Astrocyte (in vitro differentiated cells and primary cell): ENCODE measurements around the gene GSTA1.
"Not testable (repeated sequence)": the region's sequence is repeated elsewhere in the genome, so short reads cannot be mapped to it uniquely, and the experiment has no call there.

Experiments used
- CTCF ChIP-seq: IDR thresholded peaks from 2 replicates; pipeline ENCODE4 v1.5.1; 2011; ENCODE audit warnings: low read depth, mild to moderate bottlenecking, inconsistent platforms, low read length, moderate library complexity; ENCODE audit not compliant: insufficient read depth
- EZH2 ChIP-seq: IDR thresholded peaks from 2 replicates; pipeline ENCODE4 v1.6.1; 2012; ENCODE audit warnings: mild to moderate bottlenecking, low read length, inconsistent platforms; ENCODE audit not compliant: insufficient read depth

GRCh38 chr6:52830869-52831268 is 27.3 kb upstream of the GSTA1 start:
- TF ChIP-seq CTCF, EZH2: not testable (repeated sequence)
